HCT116 (cell line): ENCODE data around the gene UBE2O. TPM values are rescaled to one million over a fixed set of nuclear protein-coding genes. Genes with fewer than 3 reads are reported as not detected.

Source experiments
- ATAC-seq: fragments of 200-7000 bp; cut with Tn5 transposase; 2 replicates; pipeline ENCODE4 v1.9.1; 2020; ENCODE audit warnings: mild to moderate bottlenecking, moderate library complexity
- BruUV-seq: library from RNA; stranded (reverse); fragments of 400-500 nt; replicated peaks from 2 replicates; lab custom pipeline; 2021; lab: Mats Ljungman, UMichigan
- CTCF ChIA-PET: fragments of 300-600 bp; sonication (Branson Sonifier 250); formaldehyde crosslinking; loops from one replicate; lab custom pipeline; 2021; ENCODE audit warnings: antibody characterized with exemption; lab: Charles Lee
- POLR2A ChIA-PET: fragments of 300-600, 350-600 bp; sonication (Branson Sonifier 250); formaldehyde crosslinking; loops from one replicate; lab custom pipeline; 2021; ENCODE audit warnings: antibody characterized with exemption; lab: Charles Lee
- RAD21 ChIA-PET, 2 experiments: fragments of 300-600 bp; sonication (Branson Sonifier 250); formaldehyde crosslinking; loops; one replicate each; lab custom pipeline; 2023; ENCODE audit warnings: low total read pairs in 2 of 2; ENCODE audit not compliant: uncharacterized antibody in 2 of 2, unreplicated experiment in 2 of 2, low non-redundant PET in 1 of 2; lab: Charles Lee
- DNase-seq: peaks from one replicate; pipeline ENCODE4 v3.0.0-alpha.2; 2010; ENCODE audit warnings: low read depth, low spot score
- H2AFZ ChIP-seq: fragments of 200-600 bp; shearing (Covaris generic), sonication (generic); 2 replicates; pipeline ENCODE4 v1.6.1; 2017; ENCODE audit warnings: low read depth, mixed run types, mixed read lengths, antibody characterized with exemption, low read length; ENCODE audit not compliant: poor library complexity, severe bottlenecking
- H3K27ac ChIP-seq: 2 replicates; pipeline ENCODE4 v1.5.1; 2012; ENCODE audit warnings: low read depth, low read length
- H3K27me3 ChIP-seq: fragments of 200-600 bp; sonication (generic); 2 replicates; pipeline ENCODE4 v1.6.1; 2016; ENCODE audit warnings: mixed run types, low read length, mixed read lengths; ENCODE audit not compliant: insufficient read depth
- H3K36me3 ChIP-seq, 2 experiments: fragments of 200-500 bp in 1 of 2; fragments of 200-600 bp in 1 of 2; sonication (Bioruptor generic) in 1 of 2; sonication (generic) in 1 of 2; 2 replicates each; pipeline versions ENCODE4 v1.5.1 to v1.6.1; 2014 to 2016; ENCODE audit warnings: low read length in 2 of 2, inconsistent platforms in 1 of 2, mixed read lengths in 1 of 2, mixed run types in 1 of 2; ENCODE audit not compliant: insufficient read depth in 2 of 2, control insufficient read depth in 1 of 2
- H3K4me1 ChIP-seq, 2 experiments: fragments of 200-600 bp in 1 of 2; sonication (generic) in 1 of 2; 2 replicates each; pipeline versions ENCODE4 v1.5.1 to v1.6.1; 2012 to 2017; ENCODE audit warnings: low read length in 2 of 2, inconsistent platforms in 1 of 2, mild to moderate bottlenecking in 1 of 2, mixed read lengths in 1 of 2, mixed run types in 1 of 2, moderate library complexity in 1 of 2; ENCODE audit not compliant: insufficient read depth in 2 of 2, control insufficient read depth in 1 of 2
- H3K4me2 ChIP-seq: fragments of 200-600 bp; sonication (generic); 2 replicates; pipeline ENCODE4 v1.6.1; 2017; ENCODE audit warnings: mixed run types, low read length, mixed read lengths
- H3K4me3 ChIP-seq, 2 experiments: fragments of 200-600 bp in 1 of 2; sonication (generic) in 1 of 2; replicated peaks in 1 of 2; 2 replicates each; pipeline ENCODE4 v1.5.1; 2011 to 2016; ENCODE audit warnings: low read length in 2 of 2, control low read depth in 1 of 2, low read depth in 1 of 2, mild to moderate bottlenecking in 1 of 2, mixed read lengths in 1 of 2, mixed run types in 1 of 2
- H3K79me2 ChIP-seq: fragments of 200-600 bp; sonication (generic); 2 replicates; pipeline ENCODE4 v1.6.1; 2017; ENCODE audit warnings: mild to moderate bottlenecking, mixed run types, low read length, moderate library complexity, mixed read lengths; ENCODE audit not compliant: insufficient read depth
- H3K9ac ChIP-seq: fragments of 200-600 bp; sonication (generic); 2 replicates; pipeline ENCODE4 v1.6.1; 2016; ENCODE audit warnings: low read length, mixed read lengths
- H3K9me2 ChIP-seq: fragments of 200-600 bp; sonication (generic), shearing (Covaris generic); 2 replicates; pipeline ENCODE4 v1.6.1; 2017; ENCODE audit warnings: mixed run types, mild to moderate bottlenecking, moderate library complexity; ENCODE audit not compliant: insufficient read depth
- H3K9me3 ChIP-seq, 2 experiments: fragments of 200-500 bp in 1 of 2; fragments of 200-600 bp in 1 of 2; sonication (Bioruptor generic) in 1 of 2; sonication (generic) in 1 of 2; 2 replicates each; pipeline ENCODE4 v1.6.1; 2014 to 2017; ENCODE audit warnings: low read length in 2 of 2, mixed read lengths in 2 of 2, inconsistent platforms in 1 of 2, low read depth in 1 of 2, mild to moderate bottlenecking in 1 of 2, mixed run types in 1 of 2, moderate library complexity in 1 of 2; ENCODE audit not compliant: control insufficient read depth in 1 of 2, insufficient read depth in 1 of 2
- H4K20me1 ChIP-seq: fragments of 200-600 bp; sonication (generic), shearing (Covaris generic); 2 replicates; pipeline ENCODE4 v1.6.1; 2017; ENCODE audit warnings: mixed run types, mild to moderate bottlenecking, moderate library complexity; ENCODE audit not compliant: insufficient read depth
- CBX3 ChIP-seq: IDR thresholded peaks from 2 replicates; pipeline ENCODE4 v1.6.1; 2012; ENCODE audit warnings: low read depth
- EGR1 ChIP-seq: IDR thresholded peaks from 2 replicates; pipeline ENCODE4 v1.6.1; 2012; ENCODE audit warnings: low read depth
- POLR2AphosphoS5 ChIP-seq: IDR thresholded peaks from 2 replicates; pipeline ENCODE4 v1.6.1; 2011; ENCODE audit warnings: mild to moderate bottlenecking, low read depth, low read length, moderate library complexity
- SIN3A ChIP-seq: IDR thresholded peaks from 2 replicates; pipeline ENCODE4 v1.6.1; 2012; ENCODE audit warnings: low read depth
- SRF ChIP-seq: IDR thresholded peaks from 2 replicates; pipeline ENCODE4 v1.6.1; 2012; ENCODE audit warnings: low read depth
- YY1 ChIP-seq: IDR thresholded peaks from 2 replicates; pipeline ENCODE4 v1.6.1; 2011; ENCODE audit warnings: low read length, low read depth, moderate library complexity, mild to moderate bottlenecking; ENCODE audit not compliant: insufficient replicate concordance; ENCODE audit errors: extremely low read depth
- intact Hi-C: fragments of 100-400 bp; cut with micrococcal nuclease; formaldehyde crosslinking; loops from 2 replicates; pipeline ENCODE4 v1.10.0; 2022
- total RNA-seq: library from RNA; stranded (reverse); gene quantifications from one replicate; pipeline ENCODE4 v1.2.1, GENCODE V29; 2021; ENCODE audit not compliant: unreplicated experiment
- TF ChIP-seq, protein P1 (sequence below): IDR thresholded peaks from 2 replicates; pipeline ENCODE4 v1.6.1; 2012; ENCODE audit warnings: low read depth
- TF ChIP-seq, protein P2 (sequence below): IDR thresholded peaks from 2 replicates; pipeline ENCODE4 v1.6.1; 2011; ENCODE audit warnings: mild to moderate bottlenecking, low read length, moderate library complexity; ENCODE audit not compliant: insufficient replicate concordance; ENCODE audit errors: extremely low read depth

Gene UBE2O
- total RNA-seq, 1 experiment from 2014 or later: 59.1 TPM

DNA sequence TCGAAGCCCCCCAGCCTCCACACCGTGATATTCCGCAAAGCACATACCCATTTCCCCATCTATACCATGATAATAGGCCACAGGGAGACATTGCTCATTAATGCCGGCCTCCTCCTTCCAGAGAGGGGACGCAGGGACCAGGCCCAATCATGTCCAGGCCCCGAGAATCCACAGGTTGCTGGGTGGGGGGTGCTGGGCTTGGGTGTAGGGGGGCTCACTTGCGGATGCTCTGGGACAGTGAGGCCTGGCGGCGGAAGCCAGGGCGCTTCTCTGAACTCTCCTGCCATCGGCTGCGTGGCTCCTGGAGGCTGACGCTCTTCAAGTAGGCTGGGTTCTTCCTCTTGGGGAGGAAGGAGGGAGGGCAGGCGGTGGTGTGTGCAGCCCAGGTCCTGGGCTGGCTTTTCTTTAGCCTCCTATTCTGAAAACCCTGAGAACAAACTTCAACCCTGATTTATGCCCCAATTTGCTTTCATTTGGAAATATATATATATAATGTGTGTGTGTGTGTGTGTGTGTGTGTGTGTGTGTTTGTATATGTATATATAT, 26.6 kb upstream of the UBE2O start:
- intact Hi-C loops: no loop called here
- ATAC-seq (no peak), DNase-seq (no peak)
- Histone ChIP-seq H3K79me2 (no peaks in the 10 kb centered on the region), H3K4me3 (no peak overlapping the region), H3K36me3 (peaks cover 6 to 9% of the 10 kb centered on the region in 2 experiments; a peak in 2 of 4 replicates), H2AFZ (no peak overlapping the region), H3K9me2 (no peaks in the 10 kb centered on the region), H3K4me2 (no peak overlapping the region), H3K4me1 (peaks cover 4 to 13% of the 10 kb centered on the region in 2 experiments), H3K9me3 (no peaks in the 10 kb centered on the region), H3K27ac (no peak overlapping the region), H3K27me3 (no peaks in the 10 kb centered on the region), H4K20me1 (no peaks in the 10 kb centered on the region), H3K9ac (no peak overlapping the region)
- POLR2A ChIA-PET: no interaction called here
- no TSS peak for BruUV-seq
- TF ChIP-seq SIN3A (no peak), YY1 (no peak), POLR2AphosphoS5 (no peak), EGR1 (no peak), SRF (no peak), CBX3 (no peak)
- TF ChIP-seq, protein P1, sequence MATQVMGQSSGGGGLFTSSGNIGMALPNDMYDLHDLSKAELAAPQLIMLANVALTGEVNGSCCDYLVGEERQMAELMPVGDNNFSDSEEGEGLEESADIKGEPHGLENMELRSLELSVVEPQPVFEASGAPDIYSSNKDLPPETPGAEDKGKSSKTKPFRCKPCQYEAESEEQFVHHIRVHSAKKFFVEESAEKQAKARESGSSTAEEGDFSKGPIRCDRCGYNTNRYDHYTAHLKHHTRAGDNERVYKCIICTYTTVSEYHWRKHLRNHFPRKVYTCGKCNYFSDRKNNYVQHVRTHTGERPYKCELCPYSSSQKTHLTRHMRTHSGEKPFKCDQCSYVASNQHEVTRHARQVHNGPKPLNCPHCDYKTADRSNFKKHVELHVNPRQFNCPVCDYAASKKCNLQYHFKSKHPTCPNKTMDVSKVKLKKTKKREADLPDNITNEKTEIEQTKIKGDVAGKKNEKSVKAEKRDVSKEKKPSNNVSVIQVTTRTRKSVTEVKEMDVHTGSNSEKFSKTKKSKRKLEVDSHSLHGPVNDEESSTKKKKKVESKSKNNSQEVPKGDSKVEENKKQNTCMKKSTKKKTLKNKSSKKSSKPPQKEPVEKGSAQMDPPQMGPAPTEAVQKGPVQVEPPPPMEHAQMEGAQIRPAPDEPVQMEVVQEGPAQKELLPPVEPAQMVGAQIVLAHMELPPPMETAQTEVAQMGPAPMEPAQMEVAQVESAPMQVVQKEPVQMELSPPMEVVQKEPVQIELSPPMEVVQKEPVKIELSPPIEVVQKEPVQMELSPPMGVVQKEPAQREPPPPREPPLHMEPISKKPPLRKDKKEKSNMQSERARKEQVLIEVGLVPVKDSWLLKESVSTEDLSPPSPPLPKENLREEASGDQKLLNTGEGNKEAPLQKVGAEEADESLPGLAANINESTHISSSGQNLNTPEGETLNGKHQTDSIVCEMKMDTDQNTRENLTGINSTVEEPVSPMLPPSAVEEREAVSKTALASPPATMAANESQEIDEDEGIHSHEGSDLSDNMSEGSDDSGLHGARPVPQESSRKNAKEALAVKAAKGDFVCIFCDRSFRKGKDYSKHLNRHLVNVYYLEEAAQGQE: no peak
- TF ChIP-seq, protein P2, sequence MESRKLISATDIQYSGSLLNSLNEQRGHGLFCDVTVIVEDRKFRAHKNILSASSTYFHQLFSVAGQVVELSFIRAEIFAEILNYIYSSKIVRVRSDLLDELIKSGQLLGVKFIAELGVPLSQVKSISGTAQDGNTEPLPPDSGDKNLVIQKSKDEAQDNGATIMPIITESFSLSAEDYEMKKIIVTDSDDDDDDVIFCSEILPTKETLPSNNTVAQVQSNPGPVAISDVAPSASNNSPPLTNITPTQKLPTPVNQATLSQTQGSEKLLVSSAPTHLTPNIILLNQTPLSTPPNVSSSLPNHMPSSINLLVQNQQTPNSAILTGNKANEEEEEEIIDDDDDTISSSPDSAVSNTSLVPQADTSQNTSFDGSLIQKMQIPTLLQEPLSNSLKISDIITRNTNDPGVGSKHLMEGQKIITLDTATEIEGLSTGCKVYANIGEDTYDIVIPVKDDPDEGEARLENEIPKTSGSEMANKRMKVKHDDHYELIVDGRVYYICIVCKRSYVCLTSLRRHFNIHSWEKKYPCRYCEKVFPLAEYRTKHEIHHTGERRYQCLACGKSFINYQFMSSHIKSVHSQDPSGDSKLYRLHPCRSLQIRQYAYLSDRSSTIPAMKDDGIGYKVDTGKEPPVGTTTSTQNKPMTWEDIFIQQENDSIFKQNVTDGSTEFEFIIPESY: no peak
- CTCF ChIA-PET: no interaction called here
- RAD21 ChIA-PET: no interaction called here
